K562 (cell line): Measurements from ENCODE around the gene MPST. TPM values are rescaled to one million over a fixed set of nuclear protein-coding genes. Genes with fewer than 3 reads are reported as not detected.
A peak's percentile ranks its signal among the peaks of the same experiment; 100 is the strongest.

Source experiments
- ATAC-seq: fragments of 200-7000 bp; cut with Tn5 transposase; 3 replicates; pipeline ENCODE4 v1.9.1; 2020; ENCODE audit warnings: moderate library complexity
- BruUV-seq: library from RNA; stranded (reverse); fragments of 400-500 nt; replicated peaks from 2 replicates; lab custom pipeline; 2021; lab: Mats Ljungman, UMichigan
- CTCF ChIA-PET: fragments of 300-600 bp; formaldehyde crosslinking; extraction: SDS; loops from one replicate; lab custom pipeline; 2021; ENCODE audit warnings: low intra/inter-chr PET ratio; lab: Yijun Ruan, JAX
- POLR2A ChIA-PET: fragments of 300-600, 350-650 bp; sonication (Branson Sonifier 250); formaldehyde crosslinking; extraction: SDS; loops from one replicate; lab custom pipeline; 2021; ENCODE audit warnings: antibody characterized with exemption, inconsistent platforms; lab: Yijun Ruan, JAX
- DNase-seq, 4 experiments: peaks; one replicate each; pipeline versions ENCODE4 v3.0.0 to v3.0.0-alpha.2; 2011 to 2018; ENCODE audit warnings: low spot score in 3 of 4, mixed read lengths in 3 of 4; ENCODE audit errors: extremely low read depth in 1 of 4
- FAIRE-seq: peaks from 2 replicates; lab custom pipeline; 2011; peaks lifted over from hg19 to GRCh38; lab: Jason Lieb, UNC
- H2AFZ ChIP-seq: 2 replicates; pipeline ENCODE4 v1.6.0; 2011; ENCODE audit warnings: low read depth, low read length, control low read depth, inconsistent platforms
- H3K27ac ChIP-seq: fragments of 200-600 bp; 3 replicates; pipeline ENCODE4 v1.8.0; 2011; ENCODE audit warnings: low read depth, mild to moderate bottlenecking, control low read depth, inconsistent platforms, low read length, moderate library complexity, mixed read lengths; ENCODE audit errors: extremely low read depth
- H3K27me3 ChIP-seq, 2 experiments: fragments of 300-600 bp in 1 of 2; 2 replicates in 1 of 2; 3 replicates in 1 of 2; pipeline versions ENCODE4 v1.6.0 to v1.8.0; 2011; ENCODE audit warnings: inconsistent platforms in 2 of 2, low read length in 2 of 2, mild to moderate bottlenecking in 1 of 2, mixed read lengths in 1 of 2, moderate library complexity in 1 of 2; ENCODE audit not compliant: control insufficient read depth in 2 of 2, insufficient read depth in 2 of 2
- H3K36me3 ChIP-seq: fragments of 300-600 bp; 3 replicates; pipeline ENCODE4 v1.8.0; 2011; ENCODE audit warnings: mild to moderate bottlenecking, low read length, inconsistent platforms; ENCODE audit not compliant: control insufficient read depth, insufficient read depth
- H3K4me1 ChIP-seq, 2 experiments: fragments of 200-600 bp in 1 of 2; replicated peaks in 1 of 2; 2 replicates in 1 of 2; 3 replicates in 1 of 2; pipeline versions ENCODE4 v1.5.1 to v1.8.0; 2011; ENCODE audit warnings: inconsistent platforms in 2 of 2, low read length in 2 of 2, mild to moderate bottlenecking in 1 of 2, mixed read lengths in 1 of 2, moderate library complexity in 1 of 2; ENCODE audit not compliant: control insufficient read depth in 2 of 2, insufficient read depth in 2 of 2
- H3K4me2 ChIP-seq: 2 replicates; pipeline ENCODE4 v1.6.1; 2011; ENCODE audit warnings: low read length, control low read depth, inconsistent platforms, mixed read lengths; ENCODE audit not compliant: insufficient read depth
- H3K4me3 ChIP-seq: fragments of 200-600 bp; sonication (generic), shearing (Covaris generic); 2 replicates; pipeline ENCODE4 v1.5.1; 2016; ENCODE audit warnings: control low read depth, inconsistent platforms
- H3K79me2 ChIP-seq: fragments of 200-600 bp; 3 replicates; pipeline ENCODE4 v1.8.0; 2011; ENCODE audit warnings: low read length, inconsistent platforms; ENCODE audit not compliant: control insufficient read depth, insufficient read depth
- H3K9ac ChIP-seq, 2 experiments: 2 replicates each; pipeline versions ENCODE4 v1.6.0 to v1.6.1; 2011; ENCODE audit warnings: low read depth in 2 of 2, low read length in 2 of 2, control low read depth in 1 of 2, inconsistent platforms in 1 of 2, mild to moderate bottlenecking in 1 of 2, mixed read lengths in 1 of 2; ENCODE audit not compliant: insufficient read depth in 1 of 2
- H3K9me1 ChIP-seq: one replicate; pipeline ENCODE4 v1.6.0; 2011; ENCODE audit warnings: inconsistent platforms, mild to moderate bottlenecking, low read length, moderate library complexity; ENCODE audit not compliant: control insufficient read depth, insufficient read depth
- H3K9me3 ChIP-seq: replicated peaks from 2 replicates; pipeline ENCODE4 v1.5.1; 2011; ENCODE audit warnings: low read depth, low read length, inconsistent platforms; ENCODE audit not compliant: control insufficient read depth, insufficient read depth
- H4K20me1 ChIP-seq: replicated peaks from 2 replicates; pipeline ENCODE4 v1.6.1; 2011; ENCODE audit warnings: low read length, inconsistent platforms, mixed read lengths; ENCODE audit not compliant: control insufficient read depth, insufficient read depth
- CCAR2 ChIP-seq: fragments of 200-400 bp; formaldehyde crosslinking; IDR thresholded peaks from 2 replicates; pipeline ENCODE4 v1.6.1; 2017; ENCODE audit warnings: mild to moderate bottlenecking, low read depth, low read length
- DIDO1 ChIP-seq: fragments of 450-650 bp; IDR thresholded peaks from 2 replicates; pipeline ENCODE4 v1.6.1; 2016; ENCODE audit warnings: low read depth, missing biosample characterization, missing genetic modification characterization
- ETV5 ChIP-seq: sonication (generic); formaldehyde crosslinking; IDR thresholded peaks from 2 replicates; pipeline ENCODE4 v1.4.0; 2020; ENCODE audit warnings: low read depth, mild to moderate bottlenecking, missing genetic modification reagents
- FOXA3 ChIP-seq, 2 experiments: fragments of 450-650 bp in 1 of 2; sonication (generic) in 1 of 2; formaldehyde crosslinking; IDR thresholded peaks in 1 of 2; conservative IDR thresholded peaks in 1 of 2; 2 replicates each; pipeline versions ENCODE4 v1.4.0 to v1.8.0; 2020 to 2022; ENCODE audit warnings: mild to moderate bottlenecking in 2 of 2, missing genetic modification reagents in 1 of 2
- HNRNPLL ChIP-seq: fragments of 200-400 bp; formaldehyde crosslinking; IDR thresholded peaks from 2 replicates; pipeline ENCODE4 v1.6.1; 2017; ENCODE audit warnings: low read length, low read depth, mild to moderate bottlenecking; ENCODE audit not compliant: poor library complexity, severe bottlenecking
- JUN ChIP-seq, 2 experiments: sonication (generic) in 1 of 2; formaldehyde crosslinking in 1 of 2; IDR thresholded peaks; 2 replicates each; pipeline versions ENCODE4 v1.6.1 to v1.8.0; 2012 to 2022; ENCODE audit warnings: borderline replicate concordance in 2 of 2, mild to moderate bottlenecking in 2 of 2, improper control_type of control experiment in 1 of 2, low read depth in 1 of 2, low read length in 1 of 2, missing genetic modification reagents in 1 of 2
- MAFG ChIP-seq: fragments of 450-650 bp; conservative IDR thresholded peaks from 2 replicates; pipeline ENCODE4 v1.6.1; 2016; ENCODE audit warnings: missing genetic modification characterization, missing compliant biosample characterization
- MTA2 ChIP-seq: fragments of 450-650 bp; IDR thresholded peaks from 2 replicates; pipeline ENCODE4 v1.6.1; 2016; ENCODE audit warnings: low read depth
- NR2F6 ChIP-seq: fragments of 450-650 bp; formaldehyde crosslinking; IDR thresholded peaks from 2 replicates; pipeline ENCODE4 v1.4.0; 2020; ENCODE audit warnings: mild to moderate bottlenecking
- POLR2AphosphoS5 ChIP-seq: IDR thresholded peaks from 2 replicates; pipeline ENCODE4 v1.6.1; 2011; ENCODE audit warnings: mild to moderate bottlenecking, low read depth, low read length, moderate library complexity; ENCODE audit not compliant: control insufficient read depth, insufficient read depth
- SP1 ChIP-seq: sonication (generic); formaldehyde crosslinking; IDR thresholded peaks from 2 replicates; pipeline ENCODE4 v1.8.1; 2022; ENCODE audit warnings: mild to moderate bottlenecking, missing genetic modification reagents
- U2AF2 ChIP-seq: fragments of 200-400 bp; formaldehyde crosslinking; optimal IDR thresholded peaks from 2 replicates; pipeline ENCODE3; 2017; ENCODE audit warnings: low read depth, mild to moderate bottlenecking, low read length
- YBX1 ChIP-seq: fragments of 450-650 bp; IDR thresholded peaks from 2 replicates; pipeline ENCODE4 v1.7.1; 2016; ENCODE audit warnings: mild to moderate bottlenecking
- ZBTB8A ChIP-seq: fragments of 450-650 bp; IDR thresholded peaks from 2 replicates; pipeline ENCODE4 v1.6.1; 2018; ENCODE audit warnings: mild to moderate bottlenecking, moderate library complexity; ENCODE audit not compliant: partially characterized antibody
- ZFP36 ChIP-seq: fragments of 150-350 bp; IDR thresholded peaks from 2 replicates; pipeline ENCODE4 v1.6.1; 2018; ENCODE audit warnings: low read length, low read depth; ENCODE audit not compliant: partially characterized antibody
- ZNF224 ChIP-seq: sonication (generic); formaldehyde crosslinking; IDR thresholded peaks from 2 replicates; pipeline ENCODE4 v1.8.0; 2022; ENCODE audit warnings: mild to moderate bottlenecking, missing genetic modification reagents
- WGBS: fragments of 100-300 bp; shearing (Covaris generic); methylation state at CpG from one replicate; pipeline ENCODE4 v1.1.6; 2016; ENCODE audit warnings: low coverage, mixed read lengths; ENCODE audit not compliant: insufficient coverage; ENCODE audit errors: missing lambda C conversion rate; 5-methylcytosine and 5-hydroxymethylcytosine counted together
- in situ Hi-C: fragments of 300-500 bp; cut with MboI; formaldehyde crosslinking; loops from 4 replicates; pipeline ENCODE4 v1.15.0; 2018; ENCODE audit warnings: inconsistent platforms, mixed read lengths
- intact Hi-C: fragments of 100-400 bp; cut with micrococcal nuclease; formaldehyde crosslinking; loops from 2 replicates; pipeline ENCODE4 v1.14.2; 2022
- polyA plus RNA-seq, 8 experiments: library from polyadenylated mRNA; depleted of rRNA in 4 of 8; stranded (reverse) in 5 of 8; unstranded in 3 of 8; fragments of >200 nt; fragmentation: Nextera tagmentation in 2 of 8; fragmentation: Illumina TruSeq in 1 of 8; extraction: Ambion mirVana in 2 of 8; extraction: Trizol in 1 of 8; gene quantifications; 2 replicates each; pipeline versions ENCODE4 v1.2.1 to v1.2.3, GENCODE V29; 2011 to 2014; ENCODE audit warnings: inconsistent platforms in 1 of 8, missing spikeins in 1 of 8
- total RNA-seq, 7 experiments: library from RNA; depleted of rRNA in 6 of 7; stranded (reverse); fragments of >200 nt in 6 of 7; fragmentation: Illumina TruSeq in 2 of 7; extraction: Trizol in 2 of 7; gene quantifications; 2 replicates each; pipeline versions ENCODE4 v1.2.1 to v1.2.3, GENCODE V29; 2011 to 2021; ENCODE audit warnings: low replicate concordance in 1 of 7
- TF ChIP-seq, protein P1 (sequence below): sonication (generic); formaldehyde crosslinking; IDR thresholded peaks from 2 replicates; pipeline ENCODE4 v1.5.0; 2020; ENCODE audit warnings: missing genetic modification reagents
- TF ChIP-seq, protein P2 (sequence below): fragments of 450-650 bp; IDR thresholded peaks from one replicate; pipeline ENCODE4 v1.6.1; 2018; ENCODE audit warnings: mild to moderate bottlenecking, moderate library complexity; ENCODE audit not compliant: partially characterized antibody
- TF ChIP-seq, protein P3 (sequence below): sonication (generic); formaldehyde crosslinking; IDR thresholded peaks from 2 replicates; pipeline ENCODE4 v1.8.0; 2023; ENCODE audit warnings: mild to moderate bottlenecking, missing genetic modification reagents

MPST gene
- total and polyA plus RNA-seq, 9 of the 15 experiments (the other 6 are each of a cell fraction or from before 2014, with no cell fraction given): 0.65 to 104 (median 24.3) TPM

DNA sequence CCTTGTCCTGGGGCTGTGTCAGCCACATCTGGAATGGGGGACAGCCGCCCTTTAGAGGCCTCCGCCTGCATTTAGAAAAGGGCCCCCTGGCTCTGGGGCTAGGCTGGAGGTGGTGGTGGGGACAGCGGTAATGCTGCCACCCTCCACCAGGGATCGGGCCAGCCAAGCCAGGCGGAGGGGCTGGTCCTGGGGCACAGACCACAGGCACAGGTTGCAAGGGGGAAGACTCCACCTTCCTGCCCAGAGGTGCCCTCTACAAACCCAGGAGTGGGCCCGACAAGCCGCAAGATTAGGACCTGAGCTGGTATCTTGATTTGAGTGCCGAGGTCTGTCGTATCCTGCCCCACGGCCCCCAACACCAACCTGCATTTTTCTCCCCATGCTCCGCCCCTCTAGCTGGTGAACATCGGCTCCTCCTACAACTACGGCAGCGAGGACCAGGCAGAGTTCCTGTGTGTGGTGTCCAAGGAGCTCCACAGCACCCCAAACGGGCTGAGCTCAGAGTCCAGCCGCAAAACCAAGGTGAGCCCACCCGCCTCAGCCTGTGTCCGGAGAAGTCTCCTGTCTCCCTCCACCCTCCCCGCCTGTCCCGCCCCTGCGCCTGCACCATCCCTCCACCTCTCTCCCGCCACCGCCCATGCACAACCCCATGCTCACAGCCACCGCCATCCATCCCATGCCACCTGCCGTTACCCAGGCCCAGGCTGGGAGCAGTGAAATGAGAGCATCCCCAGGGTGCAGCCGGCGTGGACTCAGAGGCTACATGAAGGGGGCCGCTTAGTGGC, 39.6 kb downstream of the MPST start:
- Histone ChIP-seq H3K27ac (no peak overlapping the region), H3K4me1 (peaks cover 0 to 2% of the 10 kb centered on the region in 2 experiments; a peak in 1 of 5 replicates), H3K27me3 (peaks cover 14 to 74% of the 10 kb centered on the region in 2 experiments; a peak in 4 of 5 replicates), H4K20me1 (no peaks in the 10 kb centered on the region; the same call in 1 of the 2 replicates), H3K9ac (no peak overlapping the region), H3K4me3 (no peak overlapping the region), H3K9me3 (no peaks in the 10 kb centered on the region), H3K79me2 (no peaks in the 10 kb centered on the region), H3K9me1 (no peaks in the 10 kb centered on the region), H3K36me3 (no peaks in the 10 kb centered on the region), H2AFZ (no peak overlapping the region), H3K4me2 (no peak overlapping the region)
- 13% methylated on average over 15 of the region's 28 CpGs for WGBS
- in situ Hi-C loops: no loop called here
- ATAC-seq (peak; percentile 23; the same call in 1 of the 3 replicates), DNase-seq (no peak), FAIRE-seq (no peak)
- CTCF ChIA-PET: no interaction called here
- intact Hi-C loops: no loop called here
- POLR2A ChIA-PET: no interaction called here
- BruUV-seq: no TSS peak
- no peak for TF ChIP-seq CCAR2
- TF ChIP-seq, protein P1, sequence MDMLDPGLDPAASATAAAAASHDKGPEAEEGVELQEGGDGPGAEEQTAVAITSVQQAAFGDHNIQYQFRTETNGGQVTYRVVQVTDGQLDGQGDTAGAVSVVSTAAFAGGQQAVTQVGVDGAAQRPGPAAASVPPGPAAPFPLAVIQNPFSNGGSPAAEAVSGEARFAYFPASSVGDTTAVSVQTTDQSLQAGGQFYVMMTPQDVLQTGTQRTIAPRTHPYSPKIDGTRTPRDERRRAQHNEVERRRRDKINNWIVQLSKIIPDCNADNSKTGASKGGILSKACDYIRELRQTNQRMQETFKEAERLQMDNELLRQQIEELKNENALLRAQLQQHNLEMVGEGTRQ (CRISPR knock-in tag): no peak
- no peak for TF ChIP-seq DIDO1 (tag)
- no peak for TF ChIP-seq ZFP36
- TF ChIP-seq FOXA3 (CRISPR knock-in tag; conservative IDR thresholded peaks at IDR 0.05 in 1 of 2, IDR thresholded peaks at IDR 0.05 in 1 of 2): no peak
- no peak for TF ChIP-seq POLR2AphosphoS5
- TF ChIP-seq ETV5 (CRISPR knock-in tag): no peak
- no peak for TF ChIP-seq JUN (IDR thresholded peaks at IDR 0.05; ENCODE audit: borderline replicate concordance, low read depth, low read length)
- TF ChIP-seq JUN (CRISPR knock-in tag; IDR thresholded peaks at IDR 0.05; ENCODE audit: borderline replicate concordance): no peak
- no peak for TF ChIP-seq MTA2
- TF ChIP-seq MAFG (tag): no peak
- TF ChIP-seq YBX1: no peak
- TF ChIP-seq, protein P2, sequence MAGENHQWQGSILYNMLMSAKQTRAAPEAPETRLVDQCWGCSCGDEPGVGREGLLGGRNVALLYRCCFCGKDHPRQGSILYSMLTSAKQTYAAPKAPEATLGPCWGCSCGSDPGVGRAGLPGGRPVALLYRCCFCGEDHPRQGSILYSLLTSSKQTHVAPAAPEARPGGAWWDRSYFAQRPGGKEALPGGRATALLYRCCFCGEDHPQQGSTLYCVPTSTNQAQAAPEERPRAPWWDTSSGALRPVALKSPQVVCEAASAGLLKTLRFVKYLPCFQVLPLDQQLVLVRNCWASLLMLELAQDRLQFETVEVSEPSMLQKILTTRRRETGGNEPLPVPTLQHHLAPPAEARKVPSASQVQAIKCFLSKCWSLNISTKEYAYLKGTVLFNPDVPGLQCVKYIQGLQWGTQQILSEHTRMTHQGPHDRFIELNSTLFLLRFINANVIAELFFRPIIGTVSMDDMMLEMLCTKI: no peak
- TF ChIP-seq NR2F6 (CRISPR knock-in tag): no peak
- no peak for TF ChIP-seq U2AF2
- no peak for TF ChIP-seq ZBTB8A
- no peak for TF ChIP-seq SP1 (CRISPR knock-in tag)
- no peak for TF ChIP-seq ZNF224 (CRISPR knock-in tag)
- TF ChIP-seq, protein P3, sequence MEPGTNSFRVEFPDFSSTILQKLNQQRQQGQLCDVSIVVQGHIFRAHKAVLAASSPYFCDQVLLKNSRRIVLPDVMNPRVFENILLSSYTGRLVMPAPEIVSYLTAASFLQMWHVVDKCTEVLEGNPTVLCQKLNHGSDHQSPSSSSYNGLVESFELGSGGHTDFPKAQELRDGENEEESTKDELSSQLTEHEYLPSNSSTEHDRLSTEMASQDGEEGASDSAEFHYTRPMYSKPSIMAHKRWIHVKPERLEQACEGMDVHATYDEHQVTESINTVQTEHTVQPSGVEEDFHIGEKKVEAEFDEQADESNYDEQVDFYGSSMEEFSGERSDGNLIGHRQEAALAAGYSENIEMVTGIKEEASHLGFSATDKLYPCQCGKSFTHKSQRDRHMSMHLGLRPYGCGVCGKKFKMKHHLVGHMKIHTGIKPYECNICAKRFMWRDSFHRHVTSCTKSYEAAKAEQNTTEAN (CRISPR knock-in tag): no peak
- TF ChIP-seq HNRNPLL: no peak
